Measurements from ENCODE around the gene ACVR1B. TPM values are rescaled to one million over a fixed set of nuclear protein-coding genes. Genes with fewer than 3 reads are reported as not detected.

Gene ACVR1B
- total and polyA plus RNA-seq, 7 donors, result 7.2 to 30.7 (median 9.8) TPM

DNA sequence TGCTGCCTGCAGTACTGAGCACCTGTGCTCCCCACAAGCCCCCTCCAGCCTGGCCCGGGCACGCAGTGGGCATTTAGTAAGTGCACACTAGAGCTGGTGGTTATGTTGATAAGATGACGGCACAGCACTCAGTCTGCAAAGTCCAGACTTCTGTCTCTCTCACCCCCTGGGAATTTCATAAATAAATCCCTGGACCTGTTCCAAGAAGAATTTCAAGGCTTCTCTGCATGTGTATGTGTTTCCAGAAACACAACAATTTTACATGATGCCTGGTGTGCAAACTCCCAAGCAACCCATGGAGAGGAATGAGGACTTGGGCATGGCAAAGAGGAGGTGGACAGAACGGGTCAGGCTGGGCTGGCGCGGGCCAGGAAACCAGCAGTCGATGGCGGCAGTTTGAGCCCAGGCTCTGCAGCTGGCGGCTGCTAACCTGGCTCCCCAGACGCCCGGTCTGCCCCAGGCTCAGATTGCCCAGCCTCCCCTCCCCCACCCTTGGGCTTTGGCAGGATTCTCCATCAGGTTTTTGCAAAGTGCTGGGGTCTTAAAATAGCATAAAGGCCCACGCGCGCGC is 10.4 kb upstream of the ACVR1B start:
- TF ChIP-seq POLR2A (IDR thresholded peaks at IDR 0.05) (no peak), CTCF (IDR thresholded peaks at IDR 0.05) (no peak), EP300 (IDR thresholded peaks at IDR 0.05) (no peak), POLR2AphosphoS5 (IDR thresholded peaks at IDR 0.05) (no peak)
- Histone ChIP-seq H3K9me3 (peaks cover 0 to 11% (median 3%) of the 10 kb centered on the region in 4 donors), H3K27ac (no peak overlapping the region), H3K36me3 (no peaks in the 10 kb centered on the region), H3K27me3 (peaks cover 0 to 6% (median 0%) of the 10 kb centered on the region in 3 donors), H3K4me3 (no peak overlapping the region), H3K4me1 (peaks cover 0 to 10% (median 10%) of the 10 kb centered on the region in 4 donors)
- no peak for DNase-seq
- 67 to 83% methylated on average over 15 of the region's 15 CpGs for WGBS, 2 donors
- intact Hi-C loops (cut with DNase I), result loop anchor here (5.0 kb wide), 1 partner anchor 41 kb away; no protein-coding TSS in a partner anchor

- Histone ChIP-seq H3K4me1 (peaks cover 0 to 10% (median 10%) of the 10 kb centered on the region in 4 donors), H3K36me3 (no peaks in the 10 kb centered on the region), H3K4me3 (no peak overlapping the region), H3K27me3 (peaks cover 0 to 6% (median 0%) of the 10 kb centered on the region in 3 donors), H3K27ac (no peak overlapping the region), H3K9me3 (peaks cover 0 to 11% (median 3%) of the 10 kb centered on the region in 4 donors)
- intact Hi-C loops (cut with DNase I), result loop anchor here (5.0 kb wide), 1 partner anchor 41 kb away; no protein-coding TSS in a partner anchor
- no peak for DNase-seq
- WGBS, 2 donors, result 43 to 56% methylated on average over 4 of the region's 4 CpGs
- TF ChIP-seq POLR2AphosphoS5 (IDR thresholded peaks at IDR 0.05), result no peak
These were observed 9.9 kb upstream of the ACVR1B start for GRCh38 chr12:51941604-51942003.

- Histone ChIP-seq H3K9me3 (peaks cover 0 to 11% (median 3%) of the 10 kb centered on the region in 4 donors), H3K27ac (no peak overlapping the region), H3K36me3 (no peaks in the 10 kb centered on the region), H3K4me3 (no peak overlapping the region), H3K4me1 (peaks cover 0 to 10% (median 10%) of the 10 kb centered on the region in 4 donors), H3K27me3 (peaks cover 0 to 6% (median 0%) of the 10 kb centered on the region in 3 donors)
- WGBS, 2 donors, result 94% methylated on average over 7 of the region's 7 CpGs
- intact Hi-C loops (cut with DNase I), result loop anchor here (5.0 kb wide), 1 partner anchor 40 kb away; no protein-coding TSS in a partner anchor
- DNase-seq, result no peak
- TF ChIP-seq POLR2AphosphoS5 (IDR thresholded peaks at IDR 0.05) (no peak), CTCF (IDR thresholded peaks at IDR 0.05) (no peak), POLR2A (IDR thresholded peaks at IDR 0.05) (no peak), EP300 (IDR thresholded peaks at IDR 0.05) (no peak)
These were observed 9.4 kb upstream of the ACVR1B start for GRCh38 chr12:51942056-51942455.

- peaks cover 0 to 10% (median 10%) of the 10 kb centered on the region in 4 donors for H3K4me1 ChIP-seq
- H3K9me3 ChIP-seq, result peaks cover 0 to 11% (median 3%) of the 10 kb centered on the region in 4 donors
- DNase-seq, result no peak
- H3K4me3 ChIP-seq, result no peak overlapping the region
- intact Hi-C loops (cut with DNase I), result loop anchor here (5.0 kb wide), 1 partner anchor 40 kb away; no protein-coding TSS in a partner anchor
- no peaks in the 10 kb centered on the region for H3K36me3 ChIP-seq
- no peak overlapping the region for H3K27ac ChIP-seq
- H3K27me3 ChIP-seq, result peaks cover 0 to 6% (median 0%) of the 10 kb centered on the region in 3 donors
- 91 to 94% methylated on average over 6 of the region's 6 CpGs for WGBS, 2 donors
- no peak for TF ChIP-seq EP300 (IDR thresholded peaks at IDR 0.05)
- no peak for TF ChIP-seq POLR2A (IDR thresholded peaks at IDR 0.05)
- TF ChIP-seq CTCF (IDR thresholded peaks at IDR 0.05), result no peak
- no peak for TF ChIP-seq POLR2AphosphoS5 (IDR thresholded peaks at IDR 0.05)
These were observed 8.9 kb upstream of the ACVR1B start for GRCh38 chr12:51942501-51943000.

GRCh38 chr12:51943346-51943745 is 8.2 kb upstream of the ACVR1B start:
- H3K36me3 ChIP-seq, result no peaks in the 10 kb centered on the region
- peaks cover 0 to 11% (median 3%) of the 10 kb centered on the region in 4 donors for H3K9me3 ChIP-seq
- DNase-seq, result no peak
- intact Hi-C loops (cut with DNase I), result loop anchor here (5.0 kb wide), 1 partner anchor 39 kb away; no protein-coding TSS in a partner anchor
- TF ChIP-seq CTCF (IDR thresholded peaks at IDR 0.05), result no peak
- TF ChIP-seq POLR2AphosphoS5 (IDR thresholded peaks at IDR 0.05), result no peak
- TF ChIP-seq POLR2A (IDR thresholded peaks at IDR 0.05), result no peak
- H3K27me3 ChIP-seq, result no peaks in the 10 kb centered on the region
- no peak overlapping the region for H3K4me3 ChIP-seq
- no peak overlapping the region for H3K27ac ChIP-seq
- peaks cover 0 to 10% (median 10%) of the 10 kb centered on the region in 4 donors for H3K4me1 ChIP-seq
- WGBS, 2 donors, result 94 to 97% methylated on average over 2 of the region's 2 CpGs
